ENCODE data around the gene COL26A1. TPM values are rescaled to one million over a fixed set of nuclear protein-coding genes. Genes with fewer than 3 reads are reported as not detected.
"Not testable (repeated sequence)": the region's sequence is repeated elsewhere in the genome, so short reads cannot be mapped to it uniquely, and the experiment has no call there.

COL26A1 gene
- total RNA-seq, 1 donor from 2014 or later, result 66.2 TPM

GRCh38 chr7:101486433-101487104 is 123.9 kb downstream of the COL26A1 start:
- H3K9me3 Mint-ChIP-seq (ENCODE audit: unreplicated experiment), result no peaks in the 10 kb centered on the region
- DNase-seq, result peak; percentile 32
- peaks cover 2% of the 10 kb centered on the region for H3K4me1 Mint-ChIP-seq (ENCODE audit: low read depth, unreplicated experiment)
- no peaks in the 10 kb centered on the region for H3K27me3 Mint-ChIP-seq (ENCODE audit: unreplicated experiment)
- H3K4me3 Mint-ChIP-seq (ENCODE audit: unreplicated experiment), result no peak overlapping the region
- H3K27ac Mint-ChIP-seq (ENCODE audit: unreplicated experiment), result no peak overlapping the region
- no peaks in the 10 kb centered on the region for H3K36me3 Mint-ChIP-seq (ENCODE audit: unreplicated experiment)
- TF ChIP-seq, protein P1, sequence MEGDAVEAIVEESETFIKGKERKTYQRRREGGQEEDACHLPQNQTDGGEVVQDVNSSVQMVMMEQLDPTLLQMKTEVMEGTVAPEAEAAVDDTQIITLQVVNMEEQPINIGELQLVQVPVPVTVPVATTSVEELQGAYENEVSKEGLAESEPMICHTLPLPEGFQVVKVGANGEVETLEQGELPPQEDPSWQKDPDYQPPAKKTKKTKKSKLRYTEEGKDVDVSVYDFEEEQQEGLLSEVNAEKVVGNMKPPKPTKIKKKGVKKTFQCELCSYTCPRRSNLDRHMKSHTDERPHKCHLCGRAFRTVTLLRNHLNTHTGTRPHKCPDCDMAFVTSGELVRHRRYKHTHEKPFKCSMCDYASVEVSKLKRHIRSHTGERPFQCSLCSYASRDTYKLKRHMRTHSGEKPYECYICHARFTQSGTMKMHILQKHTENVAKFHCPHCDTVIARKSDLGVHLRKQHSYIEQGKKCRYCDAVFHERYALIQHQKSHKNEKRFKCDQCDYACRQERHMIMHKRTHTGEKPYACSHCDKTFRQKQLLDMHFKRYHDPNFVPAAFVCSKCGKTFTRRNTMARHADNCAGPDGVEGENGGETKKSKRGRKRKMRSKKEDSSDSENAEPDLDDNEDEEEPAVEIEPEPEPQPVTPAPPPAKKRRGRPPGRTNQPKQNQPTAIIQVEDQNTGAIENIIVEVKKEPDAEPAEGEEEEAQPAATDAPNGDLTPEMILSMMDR (IDR thresholded peaks at IDR 0.05; ENCODE audit: partially characterized antibody, unreplicated experiment), result no peak

GRCh38 chr7:101487105-101487458 is 124.4 kb downstream of the COL26A1 start:
- TF ChIP-seq, protein P1 (IDR thresholded peaks at IDR 0.05; ENCODE audit: partially characterized antibody, unreplicated experiment), result no peak
- Mint-ChIP-seq H3K4me3 (ENCODE audit: unreplicated experiment) (no peak overlapping the region), H3K36me3 (ENCODE audit: unreplicated experiment) (no peaks in the 10 kb centered on the region), H3K27me3 (ENCODE audit: unreplicated experiment) (no peaks in the 10 kb centered on the region), H3K4me1 (ENCODE audit: low read depth, unreplicated experiment) (peaks cover 2% of the 10 kb centered on the region), H3K9me3 (ENCODE audit: unreplicated experiment) (peaks cover 3% of the 10 kb centered on the region), H3K27ac (ENCODE audit: unreplicated experiment) (no peak overlapping the region)
- DNase-seq, result no peak

- Mint-ChIP-seq H3K27ac (ENCODE audit: unreplicated experiment) (no peak overlapping the region), H3K4me1 (ENCODE audit: low read depth, unreplicated experiment) (peaks cover 2% of the 10 kb centered on the region), H3K36me3 (ENCODE audit: unreplicated experiment) (no peaks in the 10 kb centered on the region), H3K4me3 (ENCODE audit: unreplicated experiment) (no peak overlapping the region), H3K27me3 (ENCODE audit: unreplicated experiment) (no peaks in the 10 kb centered on the region), H3K9me3 (ENCODE audit: unreplicated experiment) (peaks cover 3% of the 10 kb centered on the region)
- no peak for DNase-seq
- TF ChIP-seq, protein P1 (IDR thresholded peaks at IDR 0.05; ENCODE audit: partially characterized antibody, unreplicated experiment), result no peak
Measured at GRCh38 chr7:101487753-101488152, 125.1 kb downstream of the COL26A1 start.

GRCh38 chr7:101488826-101489572 is 126.3 kb downstream of the COL26A1 start:
- H3K36me3 Mint-ChIP-seq (ENCODE audit: unreplicated experiment), result no peaks in the 10 kb centered on the region
- H3K27me3 Mint-ChIP-seq (ENCODE audit: unreplicated experiment), result no peaks in the 10 kb centered on the region
- H3K4me1 Mint-ChIP-seq (ENCODE audit: low read depth, unreplicated experiment), result peaks cover 2% of the 10 kb centered on the region
- H3K27ac Mint-ChIP-seq (ENCODE audit: unreplicated experiment), result no peak overlapping the region
- TF ChIP-seq, protein P1 (IDR thresholded peaks at IDR 0.05; ENCODE audit: partially characterized antibody, unreplicated experiment), result no peak
- peaks cover 3% of the 10 kb centered on the region for H3K9me3 Mint-ChIP-seq (ENCODE audit: unreplicated experiment)
- no peak overlapping the region for H3K4me3 Mint-ChIP-seq (ENCODE audit: unreplicated experiment)
- DNase-seq, result no peak

DNA sequence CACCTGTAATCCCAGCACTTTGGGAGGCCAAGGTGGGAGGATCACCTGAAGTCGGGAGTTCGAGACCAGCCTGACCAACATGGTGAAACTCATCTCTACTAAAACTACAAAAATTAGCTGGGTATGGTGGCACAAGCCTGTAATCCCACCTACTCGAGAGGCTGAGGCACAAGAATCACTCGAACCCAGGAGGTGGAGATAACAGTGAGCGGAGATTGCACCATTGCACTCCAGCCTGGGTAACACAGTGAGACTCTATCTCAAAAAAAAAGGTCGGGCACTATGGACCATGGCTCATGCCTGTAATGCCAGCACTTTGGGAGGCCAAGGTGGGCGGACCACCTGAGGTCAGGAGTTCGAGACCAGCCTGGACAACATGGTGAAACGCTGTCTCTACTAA is 127.8 kb downstream of the COL26A1 start:
- not testable (repeated sequence) for H3K9me3 Mint-ChIP-seq (ENCODE audit: unreplicated experiment); H3K27me3 Mint-ChIP-seq (ENCODE audit: unreplicated experiment); H3K27ac Mint-ChIP-seq (ENCODE audit: unreplicated experiment); DNase-seq; H3K4me3 Mint-ChIP-seq (ENCODE audit: unreplicated experiment); H3K4me1 Mint-ChIP-seq (ENCODE audit: low read depth, unreplicated experiment); H3K36me3 Mint-ChIP-seq (ENCODE audit: unreplicated experiment)

GRCh38 chr7:101491442-101491841 is 128.8 kb downstream of the COL26A1 start:
- not testable (repeated sequence) for H3K4me1 Mint-ChIP-seq (ENCODE audit: low read depth, unreplicated experiment); H3K9me3 Mint-ChIP-seq (ENCODE audit: unreplicated experiment); H3K27ac Mint-ChIP-seq (ENCODE audit: unreplicated experiment); DNase-seq; H3K36me3 Mint-ChIP-seq (ENCODE audit: unreplicated experiment); H3K27me3 Mint-ChIP-seq (ENCODE audit: unreplicated experiment); H3K4me3 Mint-ChIP-seq (ENCODE audit: unreplicated experiment)

Data from glutamatergic neuron (in vitro differentiated cells).